ENCODE results near the gene OBI1. TPM values are rescaled to one million over a fixed set of nuclear protein-coding genes. Genes with fewer than 3 reads are reported as not detected.

The OBI1 gene
- total RNA-seq, 1 donor from 2014 or later = 16.5 TPM

Other genes starting within 250 kb of the OBI1 start
- gene POU4F1, start 55.6 kb downstream of the OBI1 start, total RNA-seq = not detected in 3 replicates